Left lung (tissue), 10 donors: ENCODE measurements around the gene GINS1. TPM values are rescaled to one million over a fixed set of nuclear protein-coding genes. Genes with fewer than 3 reads are reported as not detected.

Experiments used
- ATAC-seq: fragments of 200-7000 bp; cut with Tn5 transposase; one replicate; pipeline ENCODE4 v1.9.1; 2020; ENCODE audit warnings: moderate library complexity
- DNase-seq, 4 donors: peaks; one replicate each; pipeline ENCODE4 v3.0.0-alpha.2; 2013 to 2020
- H3K27ac ChIP-seq, 2 donors: fragments of 200-600 bp; sonication (generic) in 1 of 2; one replicate each; pipeline versions ENCODE4 v1.5.0 to v1.8.0; 2020 to 2021
- H3K27me3 ChIP-seq, 2 donors: fragments of 200-600 bp; sonication (generic) in 1 of 2; one replicate each; pipeline versions ENCODE4 v1.5.0 to v1.8.0; 2020 to 2021
- H3K36me3 ChIP-seq, 2 donors: fragments of 200-600 bp; sonication (generic) in 1 of 2; one replicate each; pipeline versions ENCODE4 v1.5.0 to v1.8.0; 2020 to 2021
- H3K4me1 ChIP-seq, 2 donors: fragments of 200-600 bp; one replicate each; pipeline ENCODE4 v1.8.0; 2021
- H3K4me3 ChIP-seq, 2 donors: fragments of 200-600 bp; sonication (generic) in 1 of 2; one replicate each; pipeline versions ENCODE4 v1.5.0 to v1.8.0; 2020 to 2021; ENCODE audit warnings: mild to moderate bottlenecking in 1 of 2
- H3K9me3 ChIP-seq, 2 donors: fragments of 200-600 bp; sonication (generic) in 1 of 2; one replicate each; pipeline versions ENCODE4 v1.5.0 to v1.8.0; 2020 to 2021
- CTCF ChIP-seq, 2 donors: fragments of 200-600 bp; sonication (generic) in 1 of 2; IDR thresholded peaks; one replicate each; pipeline versions ENCODE4 v1.5.0 to v1.8.0; 2021; ENCODE audit warnings: antibody characterized with exemption in 2 of 2
- intact Hi-C, 2 donors: fragments of 100-400 bp; cut with DNase I; formaldehyde crosslinking; loops; one replicate each; pipeline versions ENCODE4 v1.11.2 to v1.14.2; 2022
- polyA plus RNA-seq, 6 donors: library from polyadenylated mRNA; unstranded; fragments of 120-200 nt; gene quantifications; one replicate each; pipeline ENCODE4 v1.2.1, GENCODE V29; 2013; ENCODE audit not compliant: insufficient read length in 6 of 6
- total RNA-seq, 2 donors: library from RNA; stranded (reverse); fragmentation: NEBNext Ultra II Directional; extraction: Animal tissue kit (Norgen Biotek cat#: 25700); gene quantifications; one replicate each; pipeline ENCODE4 v1.2.1, GENCODE V29; 2021
- donor health status: DM: no; HTN: yes; CAD: no.
- donor health status: DM: no; HTN: no; CAD: no.

GINS1 gene
- total and polyA plus RNA-seq, 8 donors, result 4.8 to 22.9 (median 15.5) TPM

GRCh38 chr20:25402583-25402982 lies 4.9 kb upstream of the GINS1 start:
- intact Hi-C loops, result no loop called here
- no peak overlapping the region for H3K27ac ChIP-seq
- H3K36me3 ChIP-seq, result no peaks in the 10 kb centered on the region
- H3K4me3 ChIP-seq, result no peak overlapping the region
- TF ChIP-seq CTCF (IDR thresholded peaks at IDR 0.05), result no peak
- H3K27me3 ChIP-seq, result no peaks in the 10 kb centered on the region
- H3K9me3 ChIP-seq, result peaks cover 0 to 32% of the 10 kb centered on the region in 2 donors
- peaks cover 0 to 10% of the 10 kb centered on the region in 2 donors for H3K4me1 ChIP-seq
- no peak for ATAC-seq
- no peak for DNase-seq

GRCh38 chr20:25408170-25408547 lies 686 bp downstream of the GINS1 start:
- Histone ChIP-seq H3K36me3 (no peaks in the 10 kb centered on the region), H3K4me1 (peaks cover 6 to 19% of the 10 kb centered on the region in 2 donors), H3K27ac (no peak overlapping the region), H3K4me3 (peak overlapping the region; percentile 59 to 70), H3K9me3 (peaks cover 0 to 12% of the 10 kb centered on the region in 2 donors), H3K27me3 (no peaks in the 10 kb centered on the region)
- no peak for TF ChIP-seq CTCF (IDR thresholded peaks at IDR 0.05)
- intact Hi-C loops, result no loop called here
- no peak for DNase-seq
- no peak for ATAC-seq

GRCh38 chr20:25408890-25409289 lies 1.4 kb downstream of the GINS1 start:
- peaks cover 6 to 19% of the 10 kb centered on the region in 2 donors for H3K4me1 ChIP-seq
- H3K27ac ChIP-seq, result no peak overlapping the region
- DNase-seq, result no peak
- no peak for ATAC-seq
- H3K27me3 ChIP-seq, result no peaks in the 10 kb centered on the region
- H3K36me3 ChIP-seq, result no peaks in the 10 kb centered on the region
- peaks cover 0 to 5% of the 10 kb centered on the region in 2 donors for H3K9me3 ChIP-seq
- TF ChIP-seq CTCF (IDR thresholded peaks at IDR 0.05), result no peak
- no peak overlapping the region for H3K4me3 ChIP-seq
- intact Hi-C loops, result no loop called here

- no peaks in the 10 kb centered on the region for H3K9me3 ChIP-seq
- TF ChIP-seq CTCF (IDR thresholded peaks at IDR 0.05), result no peak
- H3K27ac ChIP-seq, result no peak overlapping the region
- no peaks in the 10 kb centered on the region for H3K36me3 ChIP-seq
- intact Hi-C loops, result no loop called here
- no peaks in the 10 kb centered on the region for H3K27me3 ChIP-seq
- H3K4me3 ChIP-seq, result no peak overlapping the region
- ATAC-seq (no peak), DNase-seq (no peak)
- no peaks in the 10 kb centered on the region for H3K4me1 ChIP-seq
Observed at GRCh38 chr20:25418776-25419175, 11.3 kb downstream of the GINS1 start.

GRCh38 chr20:25421102-25421501 lies 13.6 kb downstream of the GINS1 start:
- Histone ChIP-seq H3K27me3 (no peaks in the 10 kb centered on the region), H3K9me3 (no peaks in the 10 kb centered on the region), H3K4me3 (no peak overlapping the region), H3K27ac (no peak overlapping the region), H3K4me1 (no peaks in the 10 kb centered on the region), H3K36me3 (no peaks in the 10 kb centered on the region)
- no peak for TF ChIP-seq CTCF (IDR thresholded peaks at IDR 0.05)
- DNase-seq, result no peak
- no peak for ATAC-seq
- intact Hi-C loops, result no loop called here
